GM23338 (cell line): ENCODE results near the gene MANEA. TPM values are rescaled to one million over a fixed set of nuclear protein-coding genes. Genes with fewer than 3 reads are reported as not detected.
"Not testable (repeated sequence)": the region's sequence is repeated elsewhere in the genome, so short reads cannot be mapped to it uniquely, and the experiment has no call there.

Experiments used
- ATAC-seq: fragments of 200-7000 bp; cut with Tn5 transposase; 3 replicates; pipeline ENCODE4 v1.9.1; 2020
- DNase-seq: peaks from one replicate; pipeline ENCODE4 v3.0.0-alpha.2; 2015; ENCODE audit warnings: low spot score
- H2AFZ ChIP-seq: fragments of 200-600 bp; sonication (generic); 2 replicates; pipeline ENCODE4 v1.8.0; 2016; ENCODE audit warnings: antibody characterized with exemption, mild to moderate bottlenecking, moderate library complexity
- H3F3A ChIP-seq: fragments of 200-600 bp; sonication (generic); replicated peaks from 2 replicates; pipeline ENCODE4 v1.8.0; 2017; ENCODE audit warnings: antibody characterized with exemption, mixed run types, low read depth
- H3K27ac ChIP-seq: fragments of 200-600 bp; sonication (generic); 2 replicates; pipeline ENCODE4 v1.6.1; 2016; ENCODE audit warnings: low read depth
- H3K27me3 ChIP-seq: fragments of 200-600 bp; sonication (generic); 2 replicates; pipeline ENCODE4 v1.8.0; 2016; ENCODE audit warnings: mild to moderate bottlenecking, mixed run types, moderate library complexity; ENCODE audit not compliant: insufficient read depth
- H3K36me3 ChIP-seq: fragments of 200-600 bp; sonication (generic); 2 replicates; pipeline ENCODE4 v1.8.0; 2016; ENCODE audit warnings: mild to moderate bottlenecking; ENCODE audit not compliant: insufficient read depth
- H3K4me1 ChIP-seq: fragments of 200-600 bp; sonication (generic); 2 replicates; pipeline ENCODE4 v1.8.0; 2016; ENCODE audit warnings: mild to moderate bottlenecking, moderate library complexity; ENCODE audit not compliant: insufficient read depth
- H3K4me2 ChIP-seq: fragments of 200-600 bp; sonication (generic); 2 replicates; pipeline ENCODE4 v1.7.1; 2017; ENCODE audit warnings: mixed run types
- H3K4me3 ChIP-seq: fragments of 200-600 bp; sonication (generic); 2 replicates; pipeline ENCODE4 v1.6.1; 2016; ENCODE audit warnings: mixed run types
- H3K79me2 ChIP-seq: fragments of 200-600 bp; sonication (generic); replicated peaks from 2 replicates; pipeline ENCODE4 v1.8.0; 2017; ENCODE audit warnings: mild to moderate bottlenecking; ENCODE audit not compliant: insufficient read depth
- H3K9me2 ChIP-seq: fragments of 200-600 bp; sonication (generic); 2 replicates; pipeline ENCODE4 v1.8.0; 2017; ENCODE audit not compliant: insufficient read depth
- H4K20me1 ChIP-seq: fragments of 200-600 bp; sonication (generic); replicated peaks from 2 replicates; pipeline ENCODE4 v1.8.0; 2017; ENCODE audit warnings: mild to moderate bottlenecking; ENCODE audit not compliant: insufficient read depth
- H3K27ac Mint-ChIP-seq: 2 replicates; pipeline ENCODE4 v1.8.0; 2020; ENCODE audit warnings: inconsistent platforms, mild to moderate bottlenecking, moderate library complexity, mixed read lengths
- H3K27me3 Mint-ChIP-seq: 3 replicates; pipeline ENCODE4 v1.8.0; 2022; ENCODE audit warnings: low read depth, mild to moderate bottlenecking, moderate library complexity, mixed read lengths, inconsistent platforms; ENCODE audit not compliant: insufficient read depth, poor library complexity
- H3K36me3 Mint-ChIP-seq: 3 replicates; pipeline ENCODE4 v1.8.0; 2021; ENCODE audit warnings: low read depth, mild to moderate bottlenecking, inconsistent platforms, moderate library complexity, mixed read lengths
- H3K4me1 Mint-ChIP-seq: 3 replicates; pipeline ENCODE4 v1.8.0; 2020; ENCODE audit warnings: mild to moderate bottlenecking, inconsistent platforms, mixed read lengths
- H3K4me3 Mint-ChIP-seq: 3 replicates; pipeline ENCODE4 v1.8.0; 2021; ENCODE audit warnings: moderate library complexity, mild to moderate bottlenecking, inconsistent platforms, mixed read lengths
- H3K9me3 Mint-ChIP-seq: 3 replicates; pipeline ENCODE4 v1.8.0; 2020; ENCODE audit warnings: moderate library complexity, mild to moderate bottlenecking, inconsistent platforms, mixed read lengths
- EZH2phosphoT487 ChIP-seq: fragments of 200-600 bp; sonication (generic); IDR thresholded peaks from one replicate; pipeline ENCODE4 v1.8.1; 2018; ENCODE audit warnings: antibody characterized with exemption; ENCODE audit not compliant: unreplicated experiment
- JUNB ChIP-seq: IDR thresholded peaks from one replicate; pipeline ENCODE4 v1.6.1; 2016; ENCODE audit warnings: antibody characterized with exemption; ENCODE audit not compliant: unreplicated experiment
- NANOG ChIP-seq: IDR thresholded peaks from 2 replicates; pipeline ENCODE4 v1.6.1; 2016; ENCODE audit warnings: antibody characterized with exemption, borderline replicate concordance
- POLR2AphosphoS5 ChIP-seq: IDR thresholded peaks from 2 replicates; pipeline ENCODE4 v1.6.1; 2016; ENCODE audit warnings: antibody characterized with exemption, low read depth
- STAT1 ChIP-seq: IDR thresholded peaks from one replicate; pipeline ENCODE4 v1.6.1; 2016; ENCODE audit warnings: antibody characterized with exemption; ENCODE audit not compliant: unreplicated experiment
- ZNF331 ChIP-seq: fragments of 250-450 bp; sonication (Bioruptor Pico); IDR thresholded peaks from 2 replicates; pipeline ENCODE4 v1.5.0; 2020; ENCODE audit warnings: low read depth, mild to moderate bottlenecking, moderate library complexity
- polyA plus RNA-seq: library from polyadenylated mRNA; unstranded; fragments of >200 nt; fragmentation: Nextera tagmentation; extraction: Ambion mirVana; gene quantifications from 2 replicates; pipeline ENCODE4 v1.2.1, GENCODE V29; 2016
- total RNA-seq: library from RNA; depleted of rRNA; stranded (reverse); fragments of >200 nt; shearing (Covaris generic); gene quantifications from 2 replicates; pipeline ENCODE4 v1.2.3, GENCODE V29; 2014
- TF ChIP-seq, protein P1 (sequence below): IDR thresholded peaks from one replicate; pipeline ENCODE4 v1.6.1; 2018; ENCODE audit warnings: antibody characterized with exemption; ENCODE audit not compliant: unreplicated experiment
- TF ChIP-seq, protein P2 (sequence below): IDR thresholded peaks from 2 replicates; pipeline ENCODE4 v1.6.1; 2016; ENCODE audit warnings: antibody characterized with exemption
- TF ChIP-seq, protein P3 (sequence below), 2 experiments: fragments of 200-600 bp in 1 of 2; sonication (generic) in 1 of 2; conservative IDR thresholded peaks; 2 replicates each; pipeline versions ENCODE4 v1.5.1 to v1.6.1; 2016 to 2017; ENCODE audit warnings: antibody characterized with exemption in 2 of 2, low read depth in 2 of 2, mild to moderate bottlenecking in 2 of 2, moderate library complexity in 1 of 2

MANEA gene
- total and polyA plus RNA-seq, 2 experiments from 2014 or later: 4.8 to 9.8 TPM

DNA sequence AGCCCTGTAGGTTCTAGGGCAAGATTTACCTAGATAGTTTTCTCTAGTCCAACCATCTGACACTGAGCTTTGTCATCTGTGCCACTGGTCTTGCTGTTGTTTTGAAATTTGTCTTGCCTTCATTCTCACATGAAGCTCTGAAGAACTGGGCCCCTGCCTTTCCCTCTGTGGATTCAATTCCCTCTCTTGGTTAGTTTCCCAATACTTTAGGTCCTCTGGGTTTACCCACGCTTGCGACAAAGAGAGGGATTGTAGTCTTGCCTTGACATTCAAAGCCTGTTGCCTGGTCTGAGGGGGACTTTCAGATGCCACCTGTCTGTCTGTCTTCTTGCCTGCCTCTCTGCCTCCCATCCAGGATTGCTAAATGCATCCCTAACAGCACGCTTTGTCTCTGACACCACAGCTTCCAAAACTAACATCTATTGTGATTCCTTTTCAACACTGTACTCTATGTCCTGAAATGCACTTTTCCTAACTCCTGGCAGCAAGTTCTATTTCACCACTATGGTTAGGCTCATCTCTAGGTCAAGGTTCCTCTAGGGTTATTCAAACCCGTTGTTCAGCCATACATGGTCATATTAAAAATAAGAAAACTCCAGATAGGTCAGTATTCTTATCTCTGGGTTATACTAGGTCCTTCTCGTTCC lies 25.5 kb upstream of the MANEA start (continued):
- TF ChIP-seq, protein P1, sequence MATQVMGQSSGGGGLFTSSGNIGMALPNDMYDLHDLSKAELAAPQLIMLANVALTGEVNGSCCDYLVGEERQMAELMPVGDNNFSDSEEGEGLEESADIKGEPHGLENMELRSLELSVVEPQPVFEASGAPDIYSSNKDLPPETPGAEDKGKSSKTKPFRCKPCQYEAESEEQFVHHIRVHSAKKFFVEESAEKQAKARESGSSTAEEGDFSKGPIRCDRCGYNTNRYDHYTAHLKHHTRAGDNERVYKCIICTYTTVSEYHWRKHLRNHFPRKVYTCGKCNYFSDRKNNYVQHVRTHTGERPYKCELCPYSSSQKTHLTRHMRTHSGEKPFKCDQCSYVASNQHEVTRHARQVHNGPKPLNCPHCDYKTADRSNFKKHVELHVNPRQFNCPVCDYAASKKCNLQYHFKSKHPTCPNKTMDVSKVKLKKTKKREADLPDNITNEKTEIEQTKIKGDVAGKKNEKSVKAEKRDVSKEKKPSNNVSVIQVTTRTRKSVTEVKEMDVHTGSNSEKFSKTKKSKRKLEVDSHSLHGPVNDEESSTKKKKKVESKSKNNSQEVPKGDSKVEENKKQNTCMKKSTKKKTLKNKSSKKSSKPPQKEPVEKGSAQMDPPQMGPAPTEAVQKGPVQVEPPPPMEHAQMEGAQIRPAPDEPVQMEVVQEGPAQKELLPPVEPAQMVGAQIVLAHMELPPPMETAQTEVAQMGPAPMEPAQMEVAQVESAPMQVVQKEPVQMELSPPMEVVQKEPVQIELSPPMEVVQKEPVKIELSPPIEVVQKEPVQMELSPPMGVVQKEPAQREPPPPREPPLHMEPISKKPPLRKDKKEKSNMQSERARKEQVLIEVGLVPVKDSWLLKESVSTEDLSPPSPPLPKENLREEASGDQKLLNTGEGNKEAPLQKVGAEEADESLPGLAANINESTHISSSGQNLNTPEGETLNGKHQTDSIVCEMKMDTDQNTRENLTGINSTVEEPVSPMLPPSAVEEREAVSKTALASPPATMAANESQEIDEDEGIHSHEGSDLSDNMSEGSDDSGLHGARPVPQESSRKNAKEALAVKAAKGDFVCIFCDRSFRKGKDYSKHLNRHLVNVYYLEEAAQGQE: no peak
- TF ChIP-seq NANOG: no peak
- TF ChIP-seq JUNB: no peak
- TF ChIP-seq POLR2AphosphoS5: no peak
- TF ChIP-seq, protein P2, sequence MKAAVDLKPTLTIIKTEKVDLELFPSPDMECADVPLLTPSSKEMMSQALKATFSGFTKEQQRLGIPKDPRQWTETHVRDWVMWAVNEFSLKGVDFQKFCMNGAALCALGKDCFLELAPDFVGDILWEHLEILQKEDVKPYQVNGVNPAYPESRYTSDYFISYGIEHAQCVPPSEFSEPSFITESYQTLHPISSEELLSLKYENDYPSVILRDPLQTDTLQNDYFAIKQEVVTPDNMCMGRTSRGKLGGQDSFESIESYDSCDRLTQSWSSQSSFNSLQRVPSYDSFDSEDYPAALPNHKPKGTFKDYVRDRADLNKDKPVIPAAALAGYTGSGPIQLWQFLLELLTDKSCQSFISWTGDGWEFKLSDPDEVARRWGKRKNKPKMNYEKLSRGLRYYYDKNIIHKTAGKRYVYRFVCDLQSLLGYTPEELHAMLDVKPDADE: no peak
- no peak for TF ChIP-seq STAT1

DNA sequence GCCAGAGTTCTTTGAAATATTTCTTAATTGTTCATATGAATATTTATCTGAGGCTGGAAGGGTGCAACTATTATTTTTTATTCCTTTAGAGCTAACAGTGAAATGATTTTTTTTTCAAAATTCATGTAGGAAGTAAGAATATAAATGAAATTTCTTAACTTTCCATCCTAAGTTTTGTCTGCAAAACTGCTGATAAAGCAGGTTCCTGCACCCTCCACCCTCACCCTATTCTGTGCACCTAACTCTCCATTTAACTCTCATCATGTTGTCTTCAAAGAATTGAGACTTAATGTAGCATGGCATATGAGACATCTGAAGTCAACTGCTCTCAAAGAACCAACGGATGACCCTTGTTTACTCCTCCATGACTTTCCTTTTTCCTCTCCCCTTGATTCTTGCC lies 23.5 kb upstream of the MANEA start:
- Histone ChIP-seq H3K27me3 (no peaks in the 10 kb centered on the region), H3K4me1 (peaks cover 3% of the 10 kb centered on the region; the same call in 1 of the 2 replicates), H3K9me2 (no peaks in the 10 kb centered on the region), H3K27ac (no peak overlapping the region), H3K4me2 (no peak overlapping the region), H2AFZ (no peak overlapping the region), H3K4me3 (no peak overlapping the region), H3K36me3 (no peaks in the 10 kb centered on the region), H3K79me2 (no peaks in the 10 kb centered on the region), H4K20me1 (no peaks in the 10 kb centered on the region), H3F3A (no peaks in the 10 kb centered on the region)
- ATAC-seq (no peak), DNase-seq (no peak)
- H3K36me3 Mint-ChIP-seq: no peaks in the 10 kb centered on the region
- H3K27ac Mint-ChIP-seq: no peak overlapping the region
- H3K4me3 Mint-ChIP-seq: no peak overlapping the region
- peaks cover 3% of the 10 kb centered on the region for H3K27me3 Mint-ChIP-seq
- H3K4me1 Mint-ChIP-seq: peaks cover 6% of the 10 kb centered on the region
- TF ChIP-seq JUNB (no peak), STAT1 (no peak), ZNF331 (no peak), EZH2phosphoT487 (no peak)
- TF ChIP-seq, protein P3, sequence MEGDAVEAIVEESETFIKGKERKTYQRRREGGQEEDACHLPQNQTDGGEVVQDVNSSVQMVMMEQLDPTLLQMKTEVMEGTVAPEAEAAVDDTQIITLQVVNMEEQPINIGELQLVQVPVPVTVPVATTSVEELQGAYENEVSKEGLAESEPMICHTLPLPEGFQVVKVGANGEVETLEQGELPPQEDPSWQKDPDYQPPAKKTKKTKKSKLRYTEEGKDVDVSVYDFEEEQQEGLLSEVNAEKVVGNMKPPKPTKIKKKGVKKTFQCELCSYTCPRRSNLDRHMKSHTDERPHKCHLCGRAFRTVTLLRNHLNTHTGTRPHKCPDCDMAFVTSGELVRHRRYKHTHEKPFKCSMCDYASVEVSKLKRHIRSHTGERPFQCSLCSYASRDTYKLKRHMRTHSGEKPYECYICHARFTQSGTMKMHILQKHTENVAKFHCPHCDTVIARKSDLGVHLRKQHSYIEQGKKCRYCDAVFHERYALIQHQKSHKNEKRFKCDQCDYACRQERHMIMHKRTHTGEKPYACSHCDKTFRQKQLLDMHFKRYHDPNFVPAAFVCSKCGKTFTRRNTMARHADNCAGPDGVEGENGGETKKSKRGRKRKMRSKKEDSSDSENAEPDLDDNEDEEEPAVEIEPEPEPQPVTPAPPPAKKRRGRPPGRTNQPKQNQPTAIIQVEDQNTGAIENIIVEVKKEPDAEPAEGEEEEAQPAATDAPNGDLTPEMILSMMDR (conservative IDR thresholded peaks at IDR 0.05; ENCODE audit: low read depth in 2 of 2): no peak
- TF ChIP-seq, protein P2: no peak
- H3K9me3 Mint-ChIP-seq: no peaks in the 10 kb centered on the region

DNA sequence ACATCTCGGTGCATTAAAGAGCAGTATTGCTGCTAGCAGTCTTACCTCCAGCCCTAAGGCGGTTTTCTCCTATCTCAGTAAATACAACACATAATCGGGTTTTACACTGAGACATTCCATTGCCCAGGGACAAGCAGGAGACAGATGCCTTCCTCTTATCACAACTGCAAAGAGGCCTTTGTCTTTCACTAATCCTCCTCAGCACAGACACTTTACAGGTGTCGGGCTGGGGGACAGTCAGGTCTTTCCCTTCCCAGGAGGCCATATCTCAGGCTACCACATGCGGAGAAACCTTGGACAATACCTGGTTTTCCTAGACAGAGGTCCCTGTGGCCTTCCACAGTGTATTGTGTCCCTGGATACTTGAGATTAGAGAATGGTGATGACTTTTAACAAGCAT lies 16.4 kb upstream of the MANEA start:
- H3K36me3 Mint-ChIP-seq, H3K9me3 Mint-ChIP-seq, H3K4me2 ChIP-seq, H3K27ac ChIP-seq, H3K4me3 Mint-ChIP-seq, H4K20me1 ChIP-seq, H3K9me2 ChIP-seq, H3K27me3 ChIP-seq, H2AFZ ChIP-seq, H3K4me3 ChIP-seq, H3K4me1 ChIP-seq, H3K79me2 ChIP-seq, H3K27ac Mint-ChIP-seq, H3F3A ChIP-seq, H3K27me3 Mint-ChIP-seq, ATAC-seq, H3K36me3 ChIP-seq: not testable (repeated sequence)
- DNase-seq: peak; percentile 5
- H3K4me1 Mint-ChIP-seq: peaks cover 22% of the 10 kb centered on the region
